ENCODE measurements around the gene FPR3.

- TF ChIP-seq, protein P1, sequence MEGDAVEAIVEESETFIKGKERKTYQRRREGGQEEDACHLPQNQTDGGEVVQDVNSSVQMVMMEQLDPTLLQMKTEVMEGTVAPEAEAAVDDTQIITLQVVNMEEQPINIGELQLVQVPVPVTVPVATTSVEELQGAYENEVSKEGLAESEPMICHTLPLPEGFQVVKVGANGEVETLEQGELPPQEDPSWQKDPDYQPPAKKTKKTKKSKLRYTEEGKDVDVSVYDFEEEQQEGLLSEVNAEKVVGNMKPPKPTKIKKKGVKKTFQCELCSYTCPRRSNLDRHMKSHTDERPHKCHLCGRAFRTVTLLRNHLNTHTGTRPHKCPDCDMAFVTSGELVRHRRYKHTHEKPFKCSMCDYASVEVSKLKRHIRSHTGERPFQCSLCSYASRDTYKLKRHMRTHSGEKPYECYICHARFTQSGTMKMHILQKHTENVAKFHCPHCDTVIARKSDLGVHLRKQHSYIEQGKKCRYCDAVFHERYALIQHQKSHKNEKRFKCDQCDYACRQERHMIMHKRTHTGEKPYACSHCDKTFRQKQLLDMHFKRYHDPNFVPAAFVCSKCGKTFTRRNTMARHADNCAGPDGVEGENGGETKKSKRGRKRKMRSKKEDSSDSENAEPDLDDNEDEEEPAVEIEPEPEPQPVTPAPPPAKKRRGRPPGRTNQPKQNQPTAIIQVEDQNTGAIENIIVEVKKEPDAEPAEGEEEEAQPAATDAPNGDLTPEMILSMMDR (IDR thresholded peaks at IDR 0.05) = no peak
- no peak for TF ChIP-seq POLR2A (IDR thresholded peaks at IDR 0.05)
Observed at GRCh38 chr19:51820831-51821446, 26.0 kb downstream of the FPR3 start.

Measured in right lobe of liver (tissue), 4 donors.